ENCODE results near the gene CREG2.
"Not testable (repeated sequence)": the region's sequence is repeated elsewhere in the genome, so short reads cannot be mapped to it uniquely, and the experiment has no call there.

The CREG2 gene

DNA sequence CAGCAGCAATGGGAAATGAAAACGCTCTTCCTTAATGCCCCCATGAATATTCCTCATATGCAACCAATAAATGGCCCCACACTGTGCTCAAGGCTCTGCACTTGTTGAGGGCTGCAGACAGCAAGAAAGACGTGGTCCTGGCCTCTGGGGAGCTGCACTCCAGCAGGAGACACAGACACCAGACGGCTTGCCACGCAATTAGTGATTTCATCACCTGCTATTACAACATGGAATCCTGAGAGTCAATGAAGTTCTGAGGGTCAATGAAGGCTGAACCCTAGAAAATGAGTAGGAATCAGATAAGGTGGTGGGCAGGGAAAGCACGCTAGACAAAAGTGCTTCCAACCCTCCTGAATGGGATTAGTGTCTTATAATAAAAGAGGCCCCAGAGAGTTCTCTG, 18.9 kb downstream of the CREG2 start:
- no peak for DNase-seq

DNA sequence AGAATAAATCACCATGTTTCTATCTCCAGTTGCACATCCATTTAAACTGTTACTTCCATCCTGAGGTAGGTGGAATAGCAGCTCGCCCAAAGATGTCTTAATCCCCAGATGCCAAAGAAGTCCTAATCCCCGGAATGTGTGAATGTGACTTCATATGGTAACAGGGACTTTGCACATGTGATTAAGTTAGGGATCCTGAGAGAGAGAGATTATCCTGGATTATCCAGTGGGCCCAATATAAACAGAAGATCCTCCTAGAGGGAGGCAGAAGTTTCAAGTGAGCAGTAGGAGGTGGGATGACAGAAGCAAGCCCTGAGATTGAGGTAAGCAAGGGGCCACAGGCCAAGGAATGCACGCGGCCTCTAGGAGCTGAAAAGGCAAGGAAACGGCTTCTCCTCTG, 19.8 kb downstream of the CREG2 start:
- DNase-seq: no peak

DNA sequence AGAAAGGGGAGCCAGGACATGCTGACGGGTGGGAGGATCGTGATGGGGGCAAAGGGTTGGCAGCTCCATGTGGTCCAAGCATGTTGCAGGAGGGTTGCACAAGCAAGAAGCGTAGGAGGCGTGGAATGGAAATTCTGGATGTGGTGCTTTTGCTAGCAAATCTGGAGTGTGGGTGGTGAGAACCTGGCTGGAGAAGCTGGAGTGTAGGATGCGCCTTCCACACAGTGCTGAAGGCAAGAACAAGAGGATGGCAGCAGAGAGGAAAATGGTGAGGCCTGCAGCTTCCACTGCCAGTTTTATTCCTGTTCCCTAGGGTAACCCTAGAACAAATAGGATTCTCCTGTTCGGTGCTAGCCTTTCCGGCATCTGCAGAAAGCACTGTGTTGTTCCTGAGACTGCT, 22.4 kb downstream of the CREG2 start:
- DNase-seq: no peak

DNA sequence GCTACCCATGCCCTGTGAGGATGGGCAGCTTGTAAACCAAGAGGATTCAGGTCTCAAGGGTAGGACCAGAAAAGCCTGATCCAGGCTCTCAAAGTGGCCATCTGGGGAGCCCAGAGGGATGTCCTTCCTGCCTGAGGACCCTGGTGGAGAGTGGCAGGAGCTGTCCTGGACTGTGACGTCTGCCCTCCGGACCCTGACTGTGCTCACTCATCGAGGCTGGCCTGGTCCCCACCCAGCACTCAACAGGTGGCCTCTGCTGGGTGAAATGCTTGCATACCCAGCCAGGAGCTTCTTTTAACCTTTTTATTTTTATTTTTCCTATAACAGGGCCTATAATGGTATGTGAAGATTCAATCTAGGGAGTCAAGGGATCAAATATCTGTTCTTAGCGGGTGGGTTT, 24.5 kb downstream of the CREG2 start:
- no peak for DNase-seq

DNA sequence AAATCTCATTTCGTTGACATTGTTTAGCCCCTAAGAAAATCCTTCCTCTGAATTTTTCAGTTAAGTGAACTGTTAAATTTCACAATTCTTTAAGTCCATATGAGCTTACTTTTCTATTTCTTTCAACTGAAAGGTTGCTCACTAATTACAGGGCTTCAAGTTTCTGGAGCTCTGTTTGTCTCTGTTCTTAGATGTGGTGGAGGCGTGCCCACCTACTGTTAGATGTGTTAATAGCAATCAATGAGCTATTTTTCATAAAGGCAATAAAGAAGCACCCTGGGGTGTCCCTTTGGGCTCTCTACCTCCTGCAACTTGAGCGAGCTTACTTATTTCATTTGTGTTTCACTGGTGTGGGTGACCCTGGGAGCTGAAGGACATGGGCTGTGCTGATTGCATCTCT, 25.0 kb downstream of the CREG2 start:
- DNase-seq: no peak

DNA sequence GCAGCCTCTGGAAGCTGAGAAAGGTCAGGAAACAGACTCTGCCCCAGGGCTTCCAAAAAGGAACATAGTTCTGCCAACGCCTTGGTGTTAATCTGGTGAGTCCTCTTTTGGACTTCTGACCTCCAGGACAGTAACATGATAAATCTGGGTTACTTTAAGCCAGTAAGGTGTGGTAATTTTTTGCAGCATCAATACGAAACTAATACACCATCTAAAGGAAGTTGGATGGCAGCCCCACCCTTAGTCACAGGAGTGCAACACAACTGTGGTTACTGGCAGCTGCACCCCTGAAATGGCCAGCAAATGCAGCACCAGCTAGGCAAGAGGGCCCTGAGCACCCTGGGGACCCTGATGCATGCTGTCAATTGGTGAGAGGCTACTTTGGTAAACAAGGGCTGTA, 25.8 kb downstream of the CREG2 start:
- DNase-seq: no peak

DNA sequence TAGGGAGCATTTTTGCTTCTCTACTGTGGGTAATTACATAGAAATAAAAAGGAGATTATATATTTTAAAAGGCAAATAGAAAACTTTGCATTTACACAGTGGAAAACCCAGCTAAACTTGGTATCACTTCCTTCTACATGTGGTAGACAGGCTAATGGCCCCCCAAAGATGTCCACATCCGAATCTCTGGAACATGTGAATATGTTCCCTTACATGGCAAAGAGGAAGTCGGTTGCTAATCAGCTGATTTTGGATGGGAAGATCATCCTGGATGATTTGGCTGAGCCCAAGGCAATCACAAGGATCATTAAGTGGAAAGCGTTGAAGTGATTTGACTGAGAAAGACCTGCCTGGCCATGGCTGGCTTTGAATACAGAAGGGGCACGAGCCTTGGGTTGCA, 26.2 kb downstream of the CREG2 start:
- DNase-seq: no peak

DNA sequence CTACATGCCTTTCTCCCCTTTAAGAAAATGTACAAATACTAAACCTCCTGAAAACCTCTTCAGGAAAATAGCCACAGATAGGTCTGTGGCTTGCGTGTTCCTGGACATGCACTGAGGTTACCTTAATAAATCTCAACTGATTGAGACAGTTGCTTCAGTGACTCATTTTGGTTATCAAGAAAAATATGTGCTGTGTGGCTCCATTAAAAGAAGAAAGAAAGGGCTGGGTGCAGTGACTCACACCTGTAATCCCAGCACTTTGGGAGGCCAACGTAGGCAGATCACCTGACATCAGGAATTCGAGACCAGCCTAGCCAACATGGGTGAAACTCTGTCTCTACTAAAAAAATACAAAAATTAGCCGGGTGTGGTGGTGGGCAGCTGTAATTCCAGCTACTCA, 27.1 kb downstream of the CREG2 start:
- DNase-seq: no peak

DNA sequence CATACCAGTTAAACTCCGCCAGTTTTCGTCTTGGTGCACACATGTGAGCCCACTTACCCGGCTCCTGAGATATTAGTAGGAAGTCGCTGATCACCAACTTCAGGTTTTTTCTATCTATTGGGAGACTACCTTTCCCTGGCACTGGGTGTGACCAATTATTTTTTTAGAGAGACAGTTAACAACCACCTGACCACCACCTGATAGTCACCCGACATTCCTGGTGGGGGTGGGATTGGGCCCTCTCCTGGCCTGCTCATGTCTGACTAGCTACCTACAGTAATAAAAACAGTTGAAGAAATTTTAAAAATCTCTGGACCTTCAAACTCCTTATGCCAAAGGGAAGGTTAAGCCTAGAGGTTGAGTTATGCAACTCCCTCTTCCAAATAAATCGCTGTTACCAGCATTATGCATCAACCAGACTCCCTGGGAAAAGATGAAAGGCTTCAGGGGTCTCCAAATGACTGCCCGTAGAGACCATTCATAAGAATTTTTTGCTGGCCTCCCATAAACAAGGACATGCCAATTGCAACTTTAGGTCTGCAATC, 27.8 kb downstream of the CREG2 start:
- no peak for DNase-seq

DNA sequence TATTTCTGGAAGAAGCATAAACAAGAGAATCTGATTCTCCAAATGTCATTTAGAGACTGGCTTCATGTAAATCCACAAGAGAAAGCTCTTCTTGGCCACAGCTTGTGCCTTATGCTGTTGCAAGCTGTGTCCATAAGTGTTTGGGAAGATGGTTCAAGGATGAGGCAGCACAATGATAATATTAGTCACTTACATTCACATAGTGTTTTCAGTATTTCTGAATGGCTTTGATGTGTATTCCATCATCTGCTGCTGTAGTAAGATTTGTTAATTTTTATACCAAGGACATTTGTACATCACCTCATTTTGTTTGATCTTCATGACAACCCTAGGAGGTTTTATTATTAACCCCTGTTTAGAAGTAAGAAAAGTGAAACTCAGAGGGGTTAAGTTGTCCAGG, 29.9 kb downstream of the CREG2 start:
- DNase-seq: no peak

DNA sequence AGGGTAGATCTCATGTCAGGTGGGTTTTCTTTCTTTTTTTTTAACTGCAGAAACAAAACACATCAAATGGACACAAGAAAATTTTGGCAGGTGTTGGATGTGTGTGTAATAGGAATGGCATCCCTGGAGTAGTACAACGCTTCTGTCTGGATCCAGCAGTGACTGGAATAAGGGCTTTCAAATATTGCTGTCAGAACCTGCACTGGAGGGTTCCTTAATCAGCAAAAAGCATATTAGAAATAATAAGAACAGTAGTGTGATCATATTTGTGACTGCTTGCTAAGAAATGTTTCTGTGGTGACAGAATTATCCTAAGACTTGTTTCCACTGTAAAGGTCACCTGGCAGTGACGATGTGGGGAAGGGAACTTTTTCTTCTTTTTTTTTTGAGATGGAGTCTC, 30.8 kb downstream of the CREG2 start:
- DNase-seq: no peak

DNA sequence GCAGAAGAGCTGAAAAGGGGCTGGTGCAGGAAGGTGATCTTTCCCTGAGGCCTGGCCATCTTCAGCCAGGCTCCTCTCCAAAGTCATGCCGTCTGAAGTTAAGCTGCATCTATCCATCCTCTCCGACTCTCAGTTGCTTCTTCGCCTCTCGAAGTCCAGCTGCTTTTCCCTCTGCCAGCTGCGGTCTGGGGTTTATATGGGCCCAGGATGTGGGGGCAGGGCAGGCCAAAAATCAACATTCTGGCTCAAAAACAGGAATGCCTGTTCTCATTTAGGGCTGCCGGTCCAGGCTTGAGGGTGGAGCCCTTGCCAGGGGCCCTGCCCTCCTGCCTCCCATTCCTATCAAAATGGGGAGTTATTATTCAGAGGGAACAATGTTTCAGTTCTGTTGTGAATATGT, 31.2 kb downstream of the CREG2 start:
- no peak for DNase-seq

DNA sequence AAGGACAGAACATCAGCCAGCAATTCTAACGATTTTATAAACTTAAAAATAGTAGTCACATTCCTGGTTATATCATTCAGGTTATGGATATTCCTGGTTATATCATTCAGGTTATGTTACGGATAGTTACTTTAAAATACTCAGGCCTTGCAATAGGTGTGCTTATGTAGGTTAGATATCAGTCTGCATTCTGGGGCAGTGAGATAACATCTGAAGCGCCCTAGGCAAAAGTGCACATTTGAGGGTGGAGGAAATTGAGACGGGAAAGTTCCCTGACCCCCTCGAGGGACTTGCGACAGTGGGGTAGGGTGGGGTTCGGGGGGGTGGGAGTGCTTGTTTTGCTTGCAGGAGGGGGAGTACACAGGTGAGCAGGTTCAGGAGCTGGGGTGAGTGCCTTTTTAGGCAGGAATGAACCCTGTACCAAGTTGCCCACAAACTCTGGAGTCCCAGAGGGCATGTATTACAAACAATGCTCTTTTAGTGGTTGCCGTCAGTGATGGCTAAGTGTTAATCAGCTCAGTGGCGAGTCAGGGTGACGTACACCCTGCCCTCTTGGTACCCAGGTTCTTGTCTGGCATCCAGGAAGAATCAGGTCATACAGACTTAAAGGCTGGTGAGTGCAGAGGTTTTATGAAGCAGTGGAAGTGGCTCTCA, 31.8 kb downstream of the CREG2 start:
- DNase-seq: no peak

DNA sequence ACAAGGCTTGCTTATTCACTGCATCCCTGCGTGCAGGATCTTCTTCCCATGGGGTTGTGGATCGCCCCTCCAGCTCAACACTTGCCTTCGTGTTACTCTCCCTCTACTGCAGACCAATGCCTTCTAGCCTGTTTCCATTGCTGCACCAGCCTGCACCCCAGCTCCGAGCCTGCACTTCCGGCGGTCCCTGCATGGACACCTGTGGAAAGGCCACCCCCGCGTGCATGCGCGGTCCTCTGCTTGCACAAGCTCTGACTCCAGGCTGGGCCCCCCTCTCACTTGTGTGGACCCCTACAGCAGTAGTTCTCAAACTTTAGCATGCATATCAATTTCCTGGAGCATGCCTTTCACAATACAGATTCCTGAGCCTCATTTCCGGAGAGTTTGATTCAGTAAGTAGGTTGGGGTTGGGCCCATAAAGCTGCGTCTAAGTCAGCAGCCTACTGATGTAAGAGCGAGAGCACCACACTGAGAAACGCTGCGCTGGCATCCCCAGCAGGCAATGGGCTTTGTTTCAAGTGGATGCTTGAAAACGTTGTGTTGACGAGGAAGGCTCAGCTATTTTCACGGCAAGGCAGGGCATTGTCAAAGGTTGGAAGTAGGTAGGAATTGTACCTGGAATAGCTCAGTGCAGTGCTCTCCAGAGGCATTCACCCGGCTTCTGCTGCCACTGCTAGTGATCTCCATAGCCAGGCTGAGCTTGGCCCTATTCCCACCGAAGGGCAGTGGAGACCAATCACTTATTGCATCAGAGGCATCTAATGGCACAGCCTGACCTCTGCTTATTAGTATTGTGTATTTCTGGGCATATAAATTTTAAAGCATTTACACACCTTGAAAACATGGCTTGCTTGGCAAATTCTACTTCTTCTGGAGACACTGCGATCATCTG, 32.6 kb downstream of the CREG2 start:
- DNase-seq: no peak

DNA sequence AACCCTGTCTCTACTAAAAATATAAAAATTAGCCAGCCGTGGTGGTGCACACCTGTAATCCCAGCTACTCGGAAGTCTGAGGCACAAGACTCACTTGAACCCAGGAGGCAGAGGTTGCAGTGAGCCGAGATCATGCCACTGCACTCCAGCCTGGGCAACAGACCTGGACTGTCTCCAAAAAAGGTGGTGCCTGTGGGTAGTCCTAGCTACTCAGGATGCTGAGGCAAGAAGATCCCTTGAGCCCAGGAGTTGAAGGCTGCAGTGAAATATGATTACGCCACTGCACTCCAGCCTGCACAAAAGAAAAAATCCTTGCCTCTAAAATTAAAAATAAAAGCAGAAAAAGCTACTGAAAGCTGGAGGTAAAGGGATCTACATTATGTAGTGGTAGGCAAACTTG, 34.7 kb downstream of the CREG2 start:
- not testable (repeated sequence) for DNase-seq

DNA sequence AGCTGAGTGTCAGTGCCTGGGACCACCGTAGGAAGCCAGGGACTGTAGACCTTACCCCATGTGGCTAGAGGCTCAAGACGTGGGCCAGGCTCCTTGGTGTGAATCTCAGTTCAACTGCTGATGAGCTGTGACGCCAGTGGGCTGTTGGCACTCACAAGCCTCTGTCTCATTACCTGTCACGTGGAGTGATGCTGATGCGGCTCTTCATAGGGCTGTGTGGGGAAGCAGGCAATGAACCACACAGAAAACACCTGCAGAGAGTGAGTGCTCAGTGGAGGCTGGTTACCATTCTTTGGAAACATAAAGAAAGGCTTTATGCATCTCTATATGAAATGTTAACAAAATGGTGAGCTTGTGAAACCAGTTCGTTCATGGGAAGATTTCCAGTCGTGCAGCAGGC, 36.1 kb downstream of the CREG2 start:
- DNase-seq: no peak

DNA sequence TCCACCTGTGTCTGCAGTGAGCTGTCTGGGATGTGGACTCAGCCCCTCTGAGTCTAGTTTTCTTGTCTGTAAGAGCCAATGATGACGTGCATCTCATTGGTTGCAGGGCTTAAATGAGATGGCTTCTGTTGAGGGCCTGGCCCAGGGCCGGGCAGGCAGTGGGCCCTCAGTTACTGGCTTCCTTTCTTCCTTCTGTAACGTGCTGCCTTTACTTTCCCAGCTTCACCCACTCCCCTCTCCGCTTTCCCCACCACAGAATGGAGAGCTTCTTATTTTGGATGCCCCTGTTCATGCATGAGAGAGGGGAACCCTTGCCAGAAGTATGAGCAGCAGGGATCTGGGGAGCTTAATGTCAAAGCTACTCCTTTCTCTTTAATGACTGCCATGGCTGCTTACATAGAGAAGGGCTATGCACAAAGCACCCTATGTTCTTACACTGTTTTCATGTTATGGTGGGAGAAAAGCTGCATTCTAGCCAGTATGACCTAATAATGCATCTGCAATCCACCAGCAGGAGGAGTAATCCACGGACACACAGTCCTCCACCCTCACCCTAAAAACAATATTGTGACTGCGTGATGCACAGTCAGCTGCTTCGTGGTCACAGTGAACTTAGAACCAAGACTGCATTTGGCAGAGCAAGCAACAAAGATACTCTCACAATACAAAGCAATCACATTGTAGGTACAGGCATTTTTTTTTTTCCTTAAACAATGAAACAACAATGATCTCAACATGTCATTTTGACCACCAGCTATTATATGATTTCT, 37.2 kb downstream of the CREG2 start:
- DNase-seq: no peak

DNA sequence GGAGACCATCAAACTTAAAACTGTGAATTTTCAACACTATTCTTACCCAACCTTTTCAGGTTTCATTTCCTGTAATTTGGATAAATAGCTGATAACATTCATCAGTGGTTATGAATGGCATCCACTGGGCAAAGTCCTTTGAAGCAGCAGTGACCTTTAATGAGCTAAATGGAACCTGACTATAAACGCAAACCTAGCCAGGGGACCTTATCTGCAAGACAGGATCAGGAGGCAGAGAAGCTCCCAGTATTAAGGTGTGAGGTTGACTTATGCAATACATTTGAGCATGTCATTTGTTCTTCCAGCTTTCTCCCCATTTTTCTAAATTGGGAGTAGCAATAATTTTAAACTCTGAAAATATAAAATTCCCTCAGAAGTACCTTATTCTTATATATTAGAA, 38.4 kb downstream of the CREG2 start:
- DNase-seq: no peak

DNA sequence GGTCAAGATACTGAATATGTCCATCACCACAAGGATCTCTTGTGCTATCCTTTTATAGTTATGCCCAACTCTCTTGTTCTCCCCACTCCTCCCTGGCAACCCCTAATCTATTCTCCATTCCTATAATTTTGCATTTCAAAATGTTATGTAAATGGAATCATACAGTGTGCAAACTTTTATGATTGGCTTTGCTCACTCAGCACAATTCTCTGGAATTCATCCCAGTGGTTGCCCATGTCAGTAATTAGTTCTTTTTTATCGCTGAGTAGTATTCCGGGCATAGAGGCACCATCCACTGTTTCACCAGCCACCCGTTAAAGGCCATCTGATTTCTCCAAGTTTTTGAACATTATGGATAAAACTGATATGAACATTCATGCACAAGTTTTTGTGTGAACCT, 40.4 kb downstream of the CREG2 start:
- DNase-seq: no peak

DNA sequence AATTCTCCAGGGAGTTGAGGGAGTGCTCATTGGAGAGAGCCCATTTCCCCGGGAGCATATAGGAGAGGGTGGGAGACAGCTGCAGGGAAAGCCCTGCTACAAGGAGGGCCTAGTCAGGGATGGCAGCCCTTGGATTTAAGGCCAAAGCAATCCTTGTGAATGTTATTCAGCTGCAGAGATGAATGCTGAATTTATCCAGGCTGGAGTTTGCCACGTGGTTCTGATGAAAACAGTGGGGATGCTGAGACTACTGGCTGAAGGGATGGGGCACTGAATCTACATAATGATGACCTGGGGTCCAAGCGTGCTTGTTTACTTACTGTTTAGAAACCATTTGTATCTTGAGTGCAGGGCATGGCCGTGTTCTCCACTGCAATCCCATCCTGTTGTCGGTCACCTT, 43.2 kb downstream of the CREG2 start:
- no peak for DNase-seq

DNA sequence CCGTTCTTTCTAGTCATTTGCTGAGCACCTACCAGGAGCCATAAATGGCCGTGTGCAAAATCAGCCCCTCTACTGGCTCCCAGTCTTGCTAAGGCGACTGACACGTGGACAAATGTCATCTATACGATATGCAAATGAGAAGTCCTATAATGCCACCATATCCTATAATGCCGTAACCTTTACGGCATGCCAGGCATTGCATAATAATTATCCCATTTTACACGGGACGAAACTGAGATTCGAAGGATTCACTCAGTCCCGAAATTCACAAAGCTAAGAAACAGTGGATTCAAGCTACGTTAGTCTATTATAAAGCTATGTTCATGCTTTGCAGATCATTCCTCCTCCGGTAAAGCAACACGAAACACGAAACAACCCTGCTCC, 44.7 kb downstream of the CREG2 start:
- no peak for DNase-seq

DNA sequence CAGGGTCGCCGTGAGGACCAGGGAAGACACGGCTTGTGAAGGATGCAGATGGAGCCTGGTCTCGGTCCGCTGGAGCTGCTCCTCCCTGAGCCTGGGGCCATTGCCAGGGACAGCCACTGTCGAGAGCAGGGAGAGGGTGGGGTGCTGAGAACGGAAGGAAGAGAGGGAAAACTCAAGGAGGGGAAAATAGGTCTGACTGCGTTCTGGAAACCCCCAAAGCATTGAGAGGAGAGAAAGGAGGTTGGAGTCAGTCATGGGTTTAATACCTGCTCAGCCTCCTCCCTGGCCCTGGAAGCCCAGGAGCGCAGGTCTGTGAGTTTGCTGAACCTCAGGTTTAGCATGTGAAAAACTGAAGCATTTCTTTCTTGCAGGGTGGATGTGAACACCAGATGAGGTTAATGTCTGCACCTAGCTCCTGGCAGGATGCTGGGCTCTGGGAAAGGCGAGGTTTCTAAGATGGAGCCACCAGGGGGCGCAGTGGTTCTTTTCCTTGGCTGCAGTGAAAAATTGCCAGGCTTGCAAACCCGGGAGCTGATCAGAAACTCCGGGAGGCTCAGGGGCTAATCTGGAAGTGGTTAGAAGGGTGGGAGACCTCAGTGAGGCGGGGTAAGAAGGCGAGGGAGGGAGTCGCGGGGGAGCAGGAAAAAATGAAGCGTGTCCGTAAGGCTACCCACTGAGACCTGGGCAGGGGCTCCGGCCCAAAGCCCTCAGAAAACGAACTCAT, 45.2 kb downstream of the CREG2 start:
- peak; percentile 90 for DNase-seq

DNA sequence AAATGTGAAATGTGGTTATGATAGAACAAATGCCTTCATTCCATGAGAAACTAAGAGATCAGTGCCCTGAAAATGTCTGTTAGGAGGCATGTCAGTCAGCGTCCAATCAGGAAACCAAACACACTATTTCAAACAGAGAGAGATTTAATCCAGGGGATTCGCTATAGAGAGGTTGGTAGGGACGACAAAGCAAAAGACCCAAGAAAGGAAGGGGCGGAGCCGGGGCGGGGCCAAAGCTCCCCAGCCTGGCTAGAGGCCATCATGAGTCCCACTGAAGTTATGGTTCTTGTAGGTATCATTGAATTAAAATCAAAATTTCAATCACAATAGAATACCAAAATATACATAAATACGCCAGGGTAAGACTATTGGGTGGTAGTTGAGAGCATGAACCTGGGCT, 45.9 kb downstream of the CREG2 start:
- peak; percentile 73 for DNase-seq

Measured in stimulated activated CD8-positive, alpha-beta memory T cell treated with anti-CD3 and anti-CD28 coated beads, Interleukin-4, amount 100 ng/mL, for 48 hours (primary cell).